ENCODE measurements around the gene C1QTNF9. TPM values are rescaled to one million over a fixed set of nuclear protein-coding genes. Genes with fewer than 3 reads are reported as not detected.
"Not testable (repeated sequence)": the region's sequence is repeated elsewhere in the genome, so short reads cannot be mapped to it uniquely, and the experiment has no call there.

Gene C1QTNF9
- total RNA-seq, 4 donors from 2014 or later: 0.28 to 0.70 TPM; not detected in 2

- H3K4me3 ChIP-seq: no peak overlapping the region
- no peak overlapping the region for H3K27ac ChIP-seq
- intact Hi-C loops (cut with DNase I; ENCODE audit: low total_unique reads): no loop called here
- no peak for TF ChIP-seq CTCF (IDR thresholded peaks at IDR 0.05)
- no peak for TF ChIP-seq POLR2A (IDR thresholded peaks at IDR 0.05)
- H3K36me3 ChIP-seq: no peaks in the 10 kb centered on the region
- H3K9me3 ChIP-seq: no peaks in the 10 kb centered on the region
- DNase-seq: no peak
- H3K4me1 ChIP-seq: no peaks in the 10 kb centered on the region
- H3K27me3 ChIP-seq: no peaks in the 10 kb centered on the region
Observed at GRCh38 chr13:24339937-24340607, 30.7 kb downstream of the C1QTNF9 start.

DNA sequence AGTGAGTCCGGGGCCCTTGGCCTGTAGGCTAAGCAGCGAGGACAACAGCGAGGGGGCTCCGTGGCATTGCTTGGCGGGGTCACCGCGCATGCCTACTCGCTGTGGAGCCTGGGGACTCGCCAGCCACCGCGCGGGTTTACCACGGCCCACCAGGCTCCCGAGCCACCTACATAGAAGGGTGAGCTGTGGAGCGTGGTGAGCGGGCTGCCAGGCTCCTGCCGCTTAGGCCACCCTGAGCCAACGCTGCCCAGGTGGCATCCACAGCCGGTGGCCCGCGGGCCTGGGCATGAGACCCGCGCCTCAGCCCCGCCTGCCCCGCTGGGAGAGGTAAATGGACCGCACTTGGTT, 31.2 kb downstream of the C1QTNF9 start:
- H3K27ac ChIP-seq: no peak overlapping the region
- H3K36me3 ChIP-seq: no peaks in the 10 kb centered on the region
- H3K9me3 ChIP-seq: no peaks in the 10 kb centered on the region
- H3K4me1 ChIP-seq: no peaks in the 10 kb centered on the region
- intact Hi-C loops (cut with DNase I; ENCODE audit: low total_unique reads): no loop called here
- TF ChIP-seq POLR2A (IDR thresholded peaks at IDR 0.05) (no peak), CTCF (IDR thresholded peaks at IDR 0.05) (no peak)
- H3K27me3 ChIP-seq: no peaks in the 10 kb centered on the region
- H3K4me3 ChIP-seq: no peak overlapping the region
- DNase-seq: no peak

- H3K27ac ChIP-seq: no peak overlapping the region
- DNase-seq: no peak
- no peak for TF ChIP-seq CTCF (IDR thresholded peaks at IDR 0.05)
- TF ChIP-seq POLR2A (IDR thresholded peaks at IDR 0.05): no peak
- H3K4me1 ChIP-seq: no peaks in the 10 kb centered on the region
- no peaks in the 10 kb centered on the region for H3K36me3 ChIP-seq
- no peak overlapping the region for H3K4me3 ChIP-seq
- H3K9me3 ChIP-seq: no peaks in the 10 kb centered on the region
- intact Hi-C loops (cut with DNase I; ENCODE audit: low total_unique reads): no loop called here
- H3K27me3 ChIP-seq: no peaks in the 10 kb centered on the region
Observed at GRCh38 chr13:24341439-24341838, 32.1 kb downstream of the C1QTNF9 start.

DNA sequence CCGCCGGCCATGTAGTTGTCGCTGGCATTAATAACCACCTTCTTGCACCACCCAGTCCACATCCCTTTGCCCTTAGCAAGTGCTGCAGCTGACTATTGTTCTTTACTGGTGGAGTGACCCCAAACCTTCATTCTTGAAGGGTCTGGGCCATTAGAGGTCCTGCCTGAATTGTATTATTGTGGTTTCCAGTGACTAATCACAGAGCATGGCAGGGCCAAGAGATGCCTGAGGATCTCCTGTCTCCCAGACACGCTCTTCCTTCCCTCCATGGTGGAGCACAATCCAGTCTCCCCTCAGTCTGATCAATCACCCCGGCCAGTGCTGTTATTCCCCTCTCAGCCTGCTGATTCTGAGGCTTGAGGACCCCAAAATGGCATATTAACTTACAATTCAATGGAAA, 39.0 kb downstream of the C1QTNF9 start:
- TF ChIP-seq POLR2A (IDR thresholded peaks at IDR 0.05): no peak
- no peak for TF ChIP-seq CTCF (IDR thresholded peaks at IDR 0.05)
- intact Hi-C loops (cut with DNase I; ENCODE audit: low total_unique reads): no loop called here
- DNase-seq: no peak
- Histone ChIP-seq H3K27ac (no peak overlapping the region), H3K27me3 (no peaks in the 10 kb centered on the region), H3K36me3 (no peaks in the 10 kb centered on the region), H3K4me1 (no peaks in the 10 kb centered on the region), H3K4me3 (no peak overlapping the region), H3K9me3 (no peaks in the 10 kb centered on the region)

DNA sequence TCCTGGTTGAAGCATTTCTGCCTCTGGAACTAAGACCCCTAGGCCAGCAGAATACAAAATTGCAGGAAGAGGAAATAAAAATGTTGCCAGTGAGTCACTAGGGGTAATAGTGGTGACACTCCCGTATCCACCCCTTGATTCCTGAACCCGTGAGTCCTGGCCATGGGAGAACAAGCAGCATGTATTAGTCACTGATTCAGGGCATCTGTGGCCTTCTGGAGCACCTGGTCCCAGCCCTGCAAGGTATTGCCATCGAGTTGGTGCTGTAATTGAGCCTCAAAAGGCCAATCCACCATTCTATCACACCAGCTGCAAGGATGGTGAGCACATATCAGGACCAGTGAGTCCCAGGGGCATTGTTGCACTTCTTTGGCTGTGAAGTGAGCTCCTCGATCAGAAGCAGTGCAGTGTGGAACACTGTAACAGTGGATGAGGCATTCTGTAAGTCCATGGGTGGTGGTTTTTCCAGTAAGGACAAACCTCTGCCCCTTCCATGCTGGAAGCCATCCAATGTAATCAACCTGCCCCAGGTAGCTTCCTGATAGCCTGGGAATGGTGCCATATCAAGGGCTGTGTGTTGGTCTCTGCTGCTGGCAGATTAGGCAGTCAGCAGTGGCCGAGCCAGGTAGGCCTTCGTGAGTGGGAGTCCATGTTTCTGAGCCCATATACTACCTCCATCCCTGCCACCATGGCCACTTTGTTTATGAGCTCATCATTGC, 39.6 kb downstream of the C1QTNF9 start:
- intact Hi-C loops (cut with DNase I; ENCODE audit: low total_unique reads): no loop called here
- H3K4me3 ChIP-seq: no peak overlapping the region
- TF ChIP-seq POLR2A (IDR thresholded peaks at IDR 0.05) (no peak), CTCF (IDR thresholded peaks at IDR 0.05) (no peak)
- DNase-seq: no peak
- H3K4me1 ChIP-seq: no peaks in the 10 kb centered on the region
- no peaks in the 10 kb centered on the region for H3K27me3 ChIP-seq
- no peaks in the 10 kb centered on the region for H3K9me3 ChIP-seq
- no peaks in the 10 kb centered on the region for H3K36me3 ChIP-seq
- H3K27ac ChIP-seq: no peak overlapping the region

DNA sequence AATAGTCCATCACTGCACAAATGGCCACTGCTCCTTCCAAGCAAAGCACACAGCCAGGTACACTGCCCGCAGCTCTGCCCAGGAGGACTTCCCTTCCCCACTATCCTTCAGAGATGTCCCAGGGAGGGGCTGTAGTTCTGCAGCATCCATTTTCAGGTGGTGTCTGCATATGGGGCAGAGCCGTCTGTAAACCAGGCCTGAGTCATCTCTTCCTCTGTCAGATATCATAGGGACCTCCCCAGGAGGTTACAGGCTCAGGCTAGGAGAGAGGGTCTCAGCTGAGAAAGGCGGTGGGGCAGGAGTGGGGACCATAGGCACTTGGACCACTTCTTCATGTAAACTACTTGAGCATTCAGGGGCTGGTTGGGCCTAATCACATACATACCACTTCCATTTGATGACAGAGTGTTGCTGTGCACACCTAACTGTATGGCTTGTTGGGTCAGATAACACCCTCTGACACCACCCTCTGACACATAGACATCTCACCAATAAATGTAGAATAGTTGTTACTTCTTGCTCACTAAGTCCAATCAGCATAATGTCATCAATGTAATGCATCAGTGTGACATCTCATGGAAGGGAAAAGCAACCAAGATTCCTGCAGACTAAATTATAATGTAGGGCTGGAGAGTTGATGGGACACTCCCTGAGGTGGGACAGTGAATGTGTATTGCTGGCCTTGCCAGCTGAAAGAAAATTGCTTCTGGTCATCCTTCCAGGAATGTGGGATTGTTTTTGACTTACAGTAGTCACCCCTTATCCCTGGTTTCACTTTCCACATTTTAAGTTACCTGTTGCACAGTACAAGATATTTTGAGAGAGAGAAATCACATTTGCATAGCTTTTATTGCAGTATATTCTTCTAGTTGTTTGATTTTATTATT, 40.6 kb downstream of the C1QTNF9 start:
- H3K36me3 ChIP-seq; intact Hi-C loops (cut with DNase I; ENCODE audit: low total_unique reads); H3K27ac ChIP-seq; H3K4me3 ChIP-seq; H3K9me3 ChIP-seq; DNase-seq; H3K27me3 ChIP-seq; H3K4me1 ChIP-seq: not testable (repeated sequence)
